ENCODE data around the gene SYT7. TPM values are rescaled to one million over a fixed set of nuclear protein-coding genes. Genes with fewer than 3 reads are reported as not detected.

The SYT7 gene
- total RNA-seq, 1 donor = 3.6 TPM

- H3K36me3 ChIP-seq (ENCODE audit: insufficient read depth, low read length) = no peaks in the 10 kb centered on the region
- no peak overlapping the region for H2AFZ ChIP-seq (ENCODE audit: low read length)
- peaks cover 22% of the 10 kb centered on the region for H3K27me3 ChIP-seq (ENCODE audit: insufficient read depth, low read length)
- no peak for DNase-seq (ENCODE audit: insufficient read length, low spot score, missing footprints)
- H4K20me1 ChIP-seq (ENCODE audit: insufficient read depth, low read length) = no peaks in the 10 kb centered on the region
- H3K79me2 ChIP-seq (ENCODE audit: insufficient read depth, low read length) = no peaks in the 10 kb centered on the region
- TF ChIP-seq CTCF (IDR thresholded peaks at IDR 0.05; ENCODE audit: extremely low read depth, low read depth, low read length) = no peak
- no peak overlapping the region for H3K4me3 ChIP-seq (ENCODE audit: insufficient read depth, low read length)
- no peaks in the 10 kb centered on the region for H3K9me3 ChIP-seq (ENCODE audit: low read depth, low read length)
- no peak overlapping the region for H3K4me2 ChIP-seq (ENCODE audit: insufficient read depth, low read length)
- H3K27ac ChIP-seq (ENCODE audit: low read depth, low read length) = no peak overlapping the region
- H3K4me1 ChIP-seq (ENCODE audit: insufficient read depth, low read length) = no peaks in the 10 kb centered on the region
Observed at GRCh38 chr11:61524963-61525587, 55.8 kb downstream of the SYT7 start.

- H3K4me2 ChIP-seq (ENCODE audit: insufficient read depth, low read length) = no peak overlapping the region
- no peaks in the 10 kb centered on the region for H3K4me1 ChIP-seq (ENCODE audit: insufficient read depth, low read length)
- H3K79me2 ChIP-seq (ENCODE audit: insufficient read depth, low read length) = no peaks in the 10 kb centered on the region
- no peak overlapping the region for H3K4me3 ChIP-seq (ENCODE audit: insufficient read depth, low read length)
- no peak for TF ChIP-seq CTCF (IDR thresholded peaks at IDR 0.05; ENCODE audit: extremely low read depth, low read depth, low read length)
- peaks cover 20% of the 10 kb centered on the region for H3K27me3 ChIP-seq (ENCODE audit: insufficient read depth, low read length)
- no peaks in the 10 kb centered on the region for H4K20me1 ChIP-seq (ENCODE audit: insufficient read depth, low read length)
- H2AFZ ChIP-seq (ENCODE audit: low read length) = no peak overlapping the region
- no peaks in the 10 kb centered on the region for H3K36me3 ChIP-seq (ENCODE audit: insufficient read depth, low read length)
- no peak overlapping the region for H3K27ac ChIP-seq (ENCODE audit: low read depth, low read length)
- no peak for DNase-seq (ENCODE audit: insufficient read length, low spot score, missing footprints)
- no peaks in the 10 kb centered on the region for H3K9me3 ChIP-seq (ENCODE audit: low read depth, low read length)
Observed at GRCh38 chr11:61524446-61524845, 56.4 kb downstream of the SYT7 start.

- Histone ChIP-seq H3K4me1 (ENCODE audit: insufficient read depth, low read length) (no peaks in the 10 kb centered on the region), H2AFZ (ENCODE audit: low read length) (no peak overlapping the region), H4K20me1 (ENCODE audit: insufficient read depth, low read length) (no peaks in the 10 kb centered on the region), H3K27ac (ENCODE audit: low read depth, low read length) (no peak overlapping the region), H3K79me2 (ENCODE audit: insufficient read depth, low read length) (no peaks in the 10 kb centered on the region), H3K36me3 (ENCODE audit: insufficient read depth, low read length) (no peaks in the 10 kb centered on the region), H3K9me3 (ENCODE audit: low read depth, low read length) (no peaks in the 10 kb centered on the region), H3K27me3 (ENCODE audit: insufficient read depth, low read length) (peaks cover 20% of the 10 kb centered on the region), H3K4me2 (ENCODE audit: insufficient read depth, low read length) (no peak overlapping the region), H3K4me3 (ENCODE audit: insufficient read depth, low read length) (no peak overlapping the region)
- TF ChIP-seq CTCF (IDR thresholded peaks at IDR 0.05; ENCODE audit: extremely low read depth, low read depth, low read length) = no peak
- no peak for DNase-seq (ENCODE audit: insufficient read length, low spot score, missing footprints)
Observed at GRCh38 chr11:61522881-61523280, 58.0 kb downstream of the SYT7 start.

GRCh38 chr11:61518032-61518795 is 62.7 kb downstream of the SYT7 start:
- Histone ChIP-seq H3K4me3 (ENCODE audit: insufficient read depth, low read length) (no peak overlapping the region), H4K20me1 (ENCODE audit: insufficient read depth, low read length) (no peaks in the 10 kb centered on the region), H3K36me3 (ENCODE audit: insufficient read depth, low read length) (no peaks in the 10 kb centered on the region), H3K9me3 (ENCODE audit: low read depth, low read length) (no peaks in the 10 kb centered on the region), H3K4me2 (ENCODE audit: insufficient read depth, low read length) (no peak overlapping the region), H2AFZ (ENCODE audit: low read length) (no peak overlapping the region), H3K4me1 (ENCODE audit: insufficient read depth, low read length) (peaks cover 5% of the 10 kb centered on the region), H3K27me3 (ENCODE audit: insufficient read depth, low read length) (no peaks in the 10 kb centered on the region), H3K27ac (ENCODE audit: low read depth, low read length) (no peak overlapping the region), H3K79me2 (ENCODE audit: insufficient read depth, low read length) (no peaks in the 10 kb centered on the region)
- TF ChIP-seq CTCF (IDR thresholded peaks at IDR 0.05; ENCODE audit: extremely low read depth, low read depth, low read length) = no peak
- no peak for DNase-seq (ENCODE audit: insufficient read length, low spot score, missing footprints)
